ENCODE measurements around the gene CSF3R.

CSF3R gene

DNA sequence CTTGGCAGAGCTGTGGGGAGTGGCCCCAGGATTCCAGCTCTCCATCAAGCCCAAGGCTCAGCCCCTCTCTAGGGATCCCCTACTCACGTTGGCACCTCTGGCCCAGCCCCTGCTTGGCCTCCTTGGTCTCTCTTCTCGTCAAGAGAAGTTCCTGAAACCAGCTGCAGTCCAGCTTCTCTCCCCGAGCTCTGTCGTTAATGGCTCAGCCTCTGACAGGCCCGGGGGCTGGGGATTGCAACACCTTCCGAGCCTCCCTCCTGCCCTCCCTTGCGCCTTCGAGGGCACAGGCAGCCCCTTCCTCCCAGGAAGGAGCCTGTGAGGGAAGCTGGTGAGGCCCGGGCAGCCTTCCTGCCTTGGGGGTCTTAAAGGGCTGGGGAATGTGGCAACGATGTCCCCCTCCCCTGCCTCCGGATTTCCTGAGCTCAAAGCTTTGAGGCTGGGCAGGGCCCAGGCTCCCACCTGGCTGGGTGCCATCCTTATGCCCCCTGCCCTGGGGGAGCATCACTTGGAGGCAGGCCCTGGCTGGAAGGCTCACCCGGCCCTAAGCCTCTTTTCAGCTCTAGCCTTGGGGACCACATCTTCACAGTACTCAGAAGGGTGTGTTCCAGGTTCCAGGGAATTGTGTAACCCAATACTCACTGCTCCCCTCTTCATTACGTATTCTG, at the start of gene CSF3R:
CSF3R (minus strand) TSS at position 190 of the 665 bp plus-strand sequence. CDS start 3,417 bp downstream, outside the sequence.
- DNase-seq (ENCODE audit: low spot score) = no peak

- no peak for DNase-seq (ENCODE audit: low spot score)
Measured at GRCh38 chr1:36531833-36532232, 49.1 kb upstream of the CSF3R start.

GRCh38 chr1:36530791-36531190, 48.1 kb upstream of the CSF3R start:
- no peak for DNase-seq (ENCODE audit: low spot score)

- no peak for DNase-seq (ENCODE audit: low spot score)
Measured at GRCh38 chr1:36530261-36530660, 47.5 kb upstream of the CSF3R start.

DNA sequence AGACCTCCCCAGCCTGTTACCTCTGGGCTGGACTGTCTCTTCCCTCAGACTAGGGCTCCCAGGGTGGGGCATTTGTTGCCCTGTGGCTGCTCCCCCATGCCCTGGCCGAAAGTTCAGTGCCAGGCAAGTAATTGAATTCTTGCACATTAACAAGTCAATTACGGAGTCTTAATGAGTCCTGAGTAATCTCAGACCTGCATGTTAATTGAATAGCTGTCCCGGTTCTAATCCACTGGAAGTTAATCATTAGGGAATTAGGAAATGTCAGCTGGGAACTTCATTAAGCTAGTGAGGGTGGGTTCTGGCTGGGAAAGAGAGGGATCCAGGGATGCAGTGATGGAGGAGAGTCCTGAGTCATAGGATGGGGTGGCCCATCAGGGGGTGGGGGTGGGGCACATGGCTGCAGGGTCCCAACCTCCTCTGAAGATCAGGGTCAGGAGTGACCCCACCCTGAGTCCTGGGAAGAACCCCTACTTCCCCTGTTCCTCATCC, 47.1 kb upstream of the CSF3R start:
- no peak for DNase-seq (ENCODE audit: low spot score)

DNA sequence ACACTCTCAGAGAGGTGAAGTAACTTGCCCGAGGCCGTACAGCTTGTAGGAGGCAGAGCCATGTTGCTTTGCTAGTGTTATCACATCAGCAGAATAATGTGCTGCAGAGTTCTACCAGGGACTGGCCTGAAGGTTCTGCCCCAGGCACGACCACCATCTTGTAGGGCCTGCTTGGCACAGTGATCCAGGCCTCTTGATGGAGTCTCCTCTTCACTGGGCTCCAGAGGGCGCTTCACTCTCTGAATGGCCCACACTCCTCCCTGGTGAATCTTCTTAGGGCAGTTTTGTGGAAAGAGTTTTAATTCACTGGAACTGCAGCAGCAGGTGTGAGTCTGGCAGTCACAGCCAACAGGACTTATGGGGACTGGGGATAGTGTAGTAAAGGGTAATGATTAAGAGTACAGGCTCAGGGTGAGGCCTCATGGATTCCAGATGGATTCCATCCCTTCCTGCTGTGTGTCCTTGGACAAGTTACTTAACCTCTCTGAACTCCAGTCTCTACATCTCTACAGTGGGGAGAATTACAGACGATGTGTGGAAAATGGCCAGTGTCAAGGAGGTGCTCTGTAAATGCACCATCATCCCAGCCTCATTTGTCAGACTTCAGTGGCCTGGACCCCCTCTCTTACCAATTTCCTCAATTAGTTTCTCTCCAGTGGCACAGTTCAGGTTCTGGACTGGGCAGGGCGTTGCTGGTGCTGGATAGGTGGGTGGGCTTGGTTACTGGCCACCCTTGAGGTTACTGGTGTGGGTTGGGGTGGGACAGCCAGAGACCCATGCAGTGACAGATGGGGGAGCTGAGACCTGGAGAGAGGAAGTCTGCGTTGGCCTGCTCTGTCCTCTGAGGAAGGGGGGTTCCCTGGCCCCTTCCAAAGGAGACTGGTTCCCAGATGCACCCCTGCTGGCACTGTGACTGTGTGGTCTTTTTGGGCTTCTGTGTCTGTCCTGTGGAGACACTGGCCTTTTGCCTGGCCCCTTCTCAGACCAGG, 45.9 kb upstream of the CSF3R start:
- DNase-seq (ENCODE audit: low spot score) = no peak

DNA sequence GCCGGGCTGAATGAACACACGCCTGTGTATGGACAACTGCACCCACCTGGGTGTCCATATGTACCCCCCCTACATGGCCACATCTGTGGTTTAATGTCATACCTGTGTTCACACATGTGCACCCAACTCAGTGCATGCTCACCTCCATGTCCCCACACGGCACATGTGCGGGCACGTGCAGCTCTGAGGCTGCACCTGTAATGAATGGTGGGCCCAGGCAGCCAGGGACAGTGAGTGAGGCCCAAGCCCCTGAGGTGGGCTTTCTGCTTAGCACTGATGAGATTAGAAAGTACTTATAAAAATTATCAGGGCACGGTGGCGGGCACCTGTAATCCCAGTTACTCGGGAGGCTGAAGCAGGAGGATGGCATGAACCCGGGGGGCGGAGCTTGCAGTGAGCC, 42.5 kb upstream of the CSF3R start:
- DNase-seq (ENCODE audit: low spot score) = no peak

GRCh38 chr1:36524359-36525062, 41.8 kb upstream of the CSF3R start:
- DNase-seq (ENCODE audit: low spot score) = no peak

DNA sequence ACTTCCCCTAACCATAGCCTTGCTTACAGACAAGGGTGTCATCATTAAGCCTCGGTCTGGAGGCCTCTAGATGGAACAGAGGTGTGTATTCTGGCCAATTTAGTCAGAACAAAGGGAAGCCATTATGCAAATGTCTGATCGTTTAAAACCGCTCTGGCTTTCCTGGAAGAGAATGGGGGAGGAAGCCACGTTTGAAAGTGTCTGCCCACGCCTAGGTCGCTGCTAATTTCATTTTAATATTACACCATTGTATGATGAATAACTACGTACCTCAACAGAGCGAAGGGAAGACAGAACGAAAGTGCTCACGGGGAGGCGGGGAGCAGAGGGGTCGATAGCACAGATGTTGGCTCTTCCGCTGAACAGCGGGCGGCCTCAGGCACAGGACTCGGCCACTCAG, 41.1 kb upstream of the CSF3R start:
- no peak for DNase-seq (ENCODE audit: low spot score)

DNA sequence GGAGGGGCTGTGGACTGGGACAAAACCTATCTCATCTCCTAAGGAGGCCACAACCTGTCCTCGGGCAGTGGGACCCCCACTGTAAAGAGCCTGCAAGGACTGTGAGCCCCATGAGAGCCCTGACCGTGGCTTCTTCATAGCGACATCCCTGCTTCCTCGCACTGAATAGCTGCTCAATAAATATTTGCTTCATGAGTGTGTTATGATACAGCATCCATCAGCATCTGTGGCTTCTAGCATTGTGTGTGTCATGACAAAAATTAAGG, 40.5 kb upstream of the CSF3R start:
- no peak for DNase-seq (ENCODE audit: low spot score)

DNA sequence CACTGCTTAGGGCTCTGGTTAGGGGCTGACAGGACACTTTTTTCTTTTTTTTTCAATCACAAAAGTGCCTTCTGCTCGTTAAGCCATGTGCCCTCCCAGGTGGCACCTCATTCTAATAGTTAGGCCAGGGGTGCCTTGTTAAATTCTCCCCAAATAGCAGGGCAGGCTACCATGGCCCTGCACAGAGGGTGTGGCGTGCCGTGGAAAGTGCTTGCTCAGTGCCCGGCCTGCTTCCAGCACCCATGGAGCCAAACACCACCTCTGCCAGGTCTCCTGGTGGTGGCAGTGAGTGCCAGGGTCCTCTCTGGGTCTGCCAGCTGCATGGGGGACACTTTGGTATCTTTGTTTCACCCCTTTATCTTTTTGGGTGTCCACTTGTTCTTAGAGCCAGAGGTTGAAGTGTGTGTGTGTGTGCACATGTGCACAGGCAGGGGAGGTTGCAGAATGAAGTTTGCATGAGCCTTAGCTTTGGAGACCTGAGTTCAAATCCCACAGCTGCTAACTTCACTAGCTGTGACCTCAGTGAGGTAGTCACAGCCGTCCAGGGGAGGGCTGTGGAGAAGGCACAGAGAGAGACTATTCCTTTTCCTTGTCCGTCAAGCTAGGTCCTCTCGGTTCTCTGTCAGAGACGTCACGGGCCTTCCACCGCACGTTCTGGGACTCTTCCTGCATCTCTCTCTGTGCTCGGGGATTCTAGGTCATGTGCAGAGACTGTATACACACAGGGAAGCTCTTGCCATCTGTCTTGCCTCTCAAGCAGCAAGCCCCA, 39.9 kb upstream of the CSF3R start:
- DNase-seq (ENCODE audit: low spot score) = no peak

DNA sequence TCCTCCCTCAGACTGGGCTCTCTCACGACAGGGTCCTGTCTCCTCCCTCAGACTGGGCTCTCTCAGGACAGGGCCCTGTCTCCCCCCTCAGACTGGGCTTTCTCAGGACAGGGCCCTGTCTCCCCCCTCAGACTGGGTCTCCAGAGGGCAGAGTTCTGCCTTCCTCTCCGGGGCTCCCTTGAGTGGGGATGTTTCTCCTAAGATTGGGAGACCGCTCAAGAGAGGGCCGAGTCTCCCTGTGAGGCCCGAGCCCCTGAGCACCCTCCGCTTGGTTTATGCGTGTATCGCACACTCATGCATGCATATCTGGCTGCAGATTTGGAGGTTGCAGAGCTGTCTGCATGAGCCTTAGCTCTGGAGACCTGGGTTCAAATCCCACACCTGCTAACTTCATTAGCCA, 39.3 kb upstream of the CSF3R start:
- no peak for DNase-seq (ENCODE audit: low spot score)

DNA sequence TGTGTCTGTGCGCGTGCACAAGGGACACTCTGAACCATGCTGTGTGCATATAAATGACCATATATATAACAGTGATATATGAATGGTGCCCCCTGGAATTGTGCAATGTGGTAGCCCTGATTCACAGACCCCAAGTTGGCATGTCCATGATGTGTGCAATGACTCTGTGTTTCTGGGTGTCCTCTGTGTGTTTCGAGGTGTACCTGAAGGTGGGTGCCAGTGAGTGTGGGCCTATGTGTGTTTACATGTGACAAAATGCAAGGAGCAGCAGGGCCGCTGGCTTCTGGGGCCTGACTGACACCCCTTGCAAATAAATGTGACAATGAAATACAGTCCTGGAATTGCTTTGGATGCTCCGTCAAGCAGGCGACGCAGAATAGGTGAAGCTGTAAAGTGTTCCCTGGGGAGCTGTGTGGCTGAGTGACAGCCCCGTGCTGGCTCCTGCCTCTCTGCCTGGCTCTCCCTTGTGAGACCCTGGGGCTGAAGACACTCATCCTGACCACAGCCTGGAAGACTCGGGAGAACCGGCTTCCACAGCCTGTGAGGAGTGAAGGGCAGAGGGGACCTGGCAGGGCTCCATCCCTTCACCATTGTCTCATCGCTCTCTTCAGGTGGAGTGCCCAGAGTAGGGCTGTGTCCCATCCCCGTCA, 38.2 kb upstream of the CSF3R start:
- no peak for DNase-seq (ENCODE audit: low spot score)

DNA sequence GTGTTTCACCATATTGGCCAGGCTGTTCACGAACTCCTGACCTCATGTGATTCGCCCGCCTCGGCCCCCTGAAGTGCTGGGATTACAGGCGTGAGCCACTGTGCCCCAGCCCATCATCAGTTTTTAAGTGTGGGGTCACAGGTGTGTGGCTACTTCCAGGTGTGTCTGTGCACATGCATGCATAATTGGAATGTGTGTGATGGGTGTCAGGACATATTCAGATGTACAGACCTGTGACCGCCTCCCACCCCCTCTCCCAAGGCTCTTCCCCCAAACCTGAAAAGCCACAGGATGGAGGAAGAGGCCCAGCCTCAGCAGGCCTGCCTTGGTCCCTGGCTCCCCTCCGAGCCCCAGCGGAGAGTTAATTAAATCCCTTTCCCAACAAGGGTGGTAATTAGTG, 37.3 kb upstream of the CSF3R start:
- no peak for DNase-seq (ENCODE audit: low spot score)

- DNase-seq (ENCODE audit: low spot score) = no peak
Measured at GRCh38 chr1:36517011-36517771, 34.5 kb upstream of the CSF3R start.

GRCh38 chr1:36516372-36517010, 33.8 kb upstream of the CSF3R start:
- DNase-seq (ENCODE audit: low spot score) = peak; percentile 55

- no peak for DNase-seq (ENCODE audit: low spot score)
Measured at GRCh38 chr1:36515315-36516138, 32.8 kb upstream of the CSF3R start.

GRCh38 chr1:36514501-36514900, 31.8 kb upstream of the CSF3R start:
- no peak for DNase-seq (ENCODE audit: low spot score)
